MCF 10A (cell line): Measurements from ENCODE around the gene GNGT1. TPM values are rescaled to one million over a fixed set of nuclear protein-coding genes. Genes with fewer than 3 reads are reported as not detected.

Experiments
- BruUV-seq: library from RNA; stranded (reverse); fragments of 400-500 nt; replicated peaks from 2 replicates; lab custom pipeline; 2021; lab: Mats Ljungman, UMichigan
- CTCF ChIA-PET: fragments of 300-600 bp; sonication (Branson Sonifier 250); formaldehyde crosslinking; extraction: SDS; loops from one replicate; lab custom pipeline; 2021; ENCODE audit warnings: antibody characterized with exemption, inconsistent platforms; lab: Yijun Ruan, JAX
- POLR2A ChIA-PET: fragments of 300-600, 350-650 bp; sonication (Branson Sonifier 250); formaldehyde crosslinking; extraction: SDS; loops from one replicate; lab custom pipeline; 2020; ENCODE audit warnings: antibody characterized with exemption, inconsistent platforms; lab: Yijun Ruan, JAX
- DNase-seq: peaks from one replicate; pipeline ENCODE4 v3.0.0-alpha.2; 2018; ENCODE audit not compliant: unreplicated experiment
- H3K27ac Mint-ChIP-seq: one replicate; pipeline ENCODE4 v1.8.0; 2022; ENCODE audit warnings: mild to moderate bottlenecking, low read depth, mixed read lengths; ENCODE audit not compliant: unreplicated experiment
- H3K27me3 Mint-ChIP-seq: one replicate; pipeline ENCODE4 v1.8.0; 2022; ENCODE audit warnings: mixed read lengths; ENCODE audit not compliant: insufficient read depth, unreplicated experiment
- H3K36me3 Mint-ChIP-seq: one replicate; pipeline ENCODE4 v1.8.0; 2022; ENCODE audit warnings: mild to moderate bottlenecking, moderate library complexity, mixed read lengths; ENCODE audit not compliant: insufficient read depth, unreplicated experiment
- H3K4me1 Mint-ChIP-seq: one replicate; pipeline ENCODE4 v1.8.0; 2022; ENCODE audit warnings: mixed read lengths; ENCODE audit not compliant: insufficient read depth, unreplicated experiment
- H3K4me3 Mint-ChIP-seq: one replicate; pipeline ENCODE4 v1.8.0; 2022; ENCODE audit warnings: mild to moderate bottlenecking, moderate library complexity, mixed read lengths; ENCODE audit not compliant: unreplicated experiment
- H3K9me3 Mint-ChIP-seq: one replicate; pipeline ENCODE4 v1.8.0; 2022; ENCODE audit warnings: mixed read lengths; ENCODE audit not compliant: unreplicated experiment
- CTCF ChIP-seq: fragments of 200-600 bp; IDR thresholded peaks from one replicate; pipeline ENCODE4 v1.8.0; 2022; ENCODE audit warnings: antibody characterized with exemption, mild to moderate bottlenecking; ENCODE audit not compliant: unreplicated experiment
- intact Hi-C: fragments of 100-400 bp; cut with micrococcal nuclease; formaldehyde crosslinking; loops from 2 replicates; pipeline ENCODE4 v1.14.1; 2022
- total RNA-seq: library from RNA; stranded (reverse); gene quantifications from 2 replicates; pipeline ENCODE4 v1.2.3, GENCODE V29; 2022

Gene GNGT1
- total RNA-seq, 1 experiment from 2014 or later: not detected

- H3K9me3 Mint-ChIP-seq: no peaks in the 10 kb centered on the region
- no peaks in the 10 kb centered on the region for H3K4me1 Mint-ChIP-seq
- no peak overlapping the region for H3K4me3 Mint-ChIP-seq
- TF ChIP-seq CTCF: no peak
- ChIA-PET CTCF (interaction anchor here (1.1 to 1.3 kb wide), 3 partner anchors 10 to 156 kb away, joined by 3 to 5 read pairs (median 4); no protein-coding TSS in a partner anchor), POLR2A (interaction anchor here (0.6 to 1.4 kb wide), 2 partner anchors 10 to 80 kb away, joined by 3 to 7 read pairs; partner anchors contain the start of gene GNG11)
- BruUV-seq: no TSS peak
- DNase-seq: no peak
- no peaks in the 10 kb centered on the region for H3K36me3 Mint-ChIP-seq
- H3K27me3 Mint-ChIP-seq: no peaks in the 10 kb centered on the region
- no peak overlapping the region for H3K27ac Mint-ChIP-seq
- intact Hi-C loops: no loop called here
Measured at GRCh38 chr7:93931655-93932054, 25.3 kb downstream of the GNGT1 start.

- Mint-ChIP-seq H3K27me3 (no peaks in the 10 kb centered on the region), H3K9me3 (peaks cover 8% of the 10 kb centered on the region), H3K27ac (no peak overlapping the region), H3K4me3 (no peak overlapping the region), H3K4me1 (no peaks in the 10 kb centered on the region), H3K36me3 (peaks cover 4% of the 10 kb centered on the region)
- intact Hi-C loops: no loop called here
- ChIA-PET CTCF (no interaction called here), POLR2A (no interaction called here)
- no TSS peak for BruUV-seq
- no peak for DNase-seq
- TF ChIP-seq CTCF: no peak
Measured at GRCh38 chr7:93933156-93933555, 26.8 kb downstream of the GNGT1 start.

- intact Hi-C loops: no loop called here
- BruUV-seq: no TSS peak
- no peaks in the 10 kb centered on the region for H3K27me3 Mint-ChIP-seq
- H3K36me3 Mint-ChIP-seq: peaks cover 4% of the 10 kb centered on the region
- peaks cover 8% of the 10 kb centered on the region for H3K9me3 Mint-ChIP-seq
- DNase-seq: no peak
- H3K4me3 Mint-ChIP-seq: no peak overlapping the region
- H3K4me1 Mint-ChIP-seq: no peaks in the 10 kb centered on the region
- ChIA-PET POLR2A (interaction anchor here (0.6 kb wide), 1 partner anchor 24 kb away, joined by 4 read pairs; no protein-coding TSS in a partner anchor), CTCF (no interaction called here)
- TF ChIP-seq CTCF: no peak
- no peak overlapping the region for H3K27ac Mint-ChIP-seq
Measured at GRCh38 chr7:93935102-93935501, 28.7 kb downstream of the GNGT1 start.

GRCh38 chr7:93937818-93938217 is 31.5 kb downstream of the GNGT1 start:
- no peak overlapping the region for H3K27ac Mint-ChIP-seq
- no peaks in the 10 kb centered on the region for H3K27me3 Mint-ChIP-seq
- intact Hi-C loops: no loop called here
- no peaks in the 10 kb centered on the region for H3K4me1 Mint-ChIP-seq
- BruUV-seq: no TSS peak
- H3K4me3 Mint-ChIP-seq: no peak overlapping the region
- peaks cover 8% of the 10 kb centered on the region for H3K9me3 Mint-ChIP-seq
- DNase-seq: no peak
- TF ChIP-seq CTCF: no peak
- ChIA-PET POLR2A (no interaction called here), CTCF (no interaction called here)
- H3K36me3 Mint-ChIP-seq: peaks cover 4% of the 10 kb centered on the region
